Epithelial cell of prostate (primary cell): Measurements from ENCODE around the gene DOCK7.
"Not testable (repeated sequence)": the region's sequence is repeated elsewhere in the genome, so short reads cannot be mapped to it uniquely, and the experiment has no call there.

Experiments used
- DNase-seq: peaks from one replicate; pipeline ENCODE4 v3.0.0-alpha.2; 2011; ENCODE audit warnings: low read depth, low spot score
- H3K27ac ChIP-seq: fragments of 450-650 bp; 2 replicates; pipeline ENCODE4 v1.5.1; 2017; ENCODE audit warnings: mild to moderate bottlenecking

DOCK7 gene

DNA sequence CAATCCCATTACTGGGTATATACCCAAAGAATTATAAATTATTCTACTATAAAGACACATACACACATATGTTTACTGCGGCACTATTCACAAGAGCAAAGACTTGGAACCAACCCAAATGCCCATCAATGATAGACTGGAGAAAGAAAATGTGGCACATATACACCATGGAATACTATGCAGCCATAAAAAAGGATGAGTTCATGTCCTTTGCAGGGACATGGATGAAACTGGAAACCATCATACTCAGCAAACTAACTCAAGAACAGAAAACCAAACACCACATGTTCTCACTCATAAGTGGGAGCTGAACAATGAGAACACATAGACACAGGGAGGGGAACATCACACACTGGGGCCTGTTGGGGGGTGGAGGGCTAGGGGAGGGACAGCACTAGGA, 121.0 kb downstream of the DOCK7 start:
- not testable (repeated sequence) for DNase-seq

GRCh38 chr1:62561306-62561705, 126.9 kb downstream of the DOCK7 start:
- DNase-seq, result no peak
- no peak overlapping the region for H3K27ac ChIP-seq

More for the DNA sequence above, 121.0 kb downstream of the DOCK7 start:
- not testable (repeated sequence) for H3K27ac ChIP-seq

DNA sequence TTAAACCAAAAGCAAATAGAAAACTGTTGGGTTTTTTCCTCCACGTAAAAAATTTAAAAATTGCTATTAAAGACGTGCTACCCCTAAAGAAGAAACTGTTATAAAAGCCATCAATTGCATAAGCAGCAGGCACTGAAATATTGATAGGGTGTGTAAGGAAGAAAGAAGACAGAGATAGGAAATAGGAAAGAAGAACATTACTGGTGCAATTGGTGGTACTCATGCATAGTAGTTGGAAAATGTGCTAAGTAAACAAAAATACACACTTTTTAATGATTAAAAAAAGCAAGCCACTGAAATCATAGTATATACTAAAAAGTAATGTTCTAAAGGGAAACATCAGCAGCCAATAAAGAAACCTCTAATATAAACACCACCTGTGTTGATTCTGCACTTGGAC, 143.6 kb downstream of the DOCK7 start:
- H3K27ac ChIP-seq, result no peak overlapping the region
- no peak for DNase-seq

- no peak overlapping the region for H3K27ac ChIP-seq
- no peak for DNase-seq
These were observed 147.1 kb downstream of the DOCK7 start for GRCh38 chr1:62541048-62541447.

- no peak for DNase-seq
These were observed 149.1 kb downstream of the DOCK7 start for GRCh38 chr1:62539028-62539447.

DNA sequence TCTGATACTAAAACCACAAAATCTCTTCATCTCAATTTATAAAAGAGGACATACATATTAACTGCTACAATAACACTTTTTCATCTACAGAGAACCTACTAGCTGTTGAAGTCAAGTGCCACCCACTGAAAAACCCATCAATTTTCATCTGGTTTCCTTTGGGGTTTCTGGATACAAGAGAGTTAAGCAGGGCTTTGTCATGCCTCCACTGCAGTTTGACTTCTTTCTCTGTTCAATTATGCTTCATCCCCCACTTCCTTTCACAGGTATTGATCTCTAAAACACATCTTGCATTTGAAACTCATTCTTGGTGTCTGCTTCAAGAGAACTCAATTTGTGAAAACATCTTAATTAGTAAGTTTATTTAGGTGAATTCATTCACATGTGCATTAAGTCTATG, 151.3 kb downstream of the DOCK7 start:
- DNase-seq, result no peak
- H3K27ac ChIP-seq, result no peak overlapping the region

More at GRCh38 chr1:62539028-62539447, 149.1 kb downstream of the DOCK7 start:
- no peak overlapping the region for H3K27ac ChIP-seq

- no peak overlapping the region for H3K27ac ChIP-seq
- DNase-seq, result no peak
These were observed 157.6 kb downstream of the DOCK7 start for GRCh38 chr1:62530516-62531154.

GRCh38 chr1:62529227-62529626, 159.0 kb downstream of the DOCK7 start:
- no peak for DNase-seq
- no peak overlapping the region for H3K27ac ChIP-seq

DNA sequence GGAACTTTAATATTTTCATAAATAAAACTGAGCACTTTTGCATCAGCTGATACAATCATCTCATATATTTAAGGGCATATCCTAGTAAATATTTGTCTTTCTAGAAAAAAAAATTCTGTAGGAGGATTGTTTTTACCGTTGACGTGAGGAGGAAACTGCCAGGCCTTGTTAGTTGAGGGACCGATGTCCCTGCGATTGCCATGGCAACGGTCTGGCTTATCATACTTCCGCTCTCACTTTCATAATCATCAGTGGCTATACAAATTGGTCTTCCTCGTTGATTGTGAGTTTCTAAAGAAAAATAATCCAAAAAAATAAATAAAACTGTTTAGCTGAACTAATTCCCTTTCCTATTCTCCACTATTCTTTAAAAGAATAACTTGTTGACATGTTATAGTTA, 160.2 kb downstream of the DOCK7 start:
- no peak for DNase-seq
- no peak overlapping the region for H3K27ac ChIP-seq

DNA sequence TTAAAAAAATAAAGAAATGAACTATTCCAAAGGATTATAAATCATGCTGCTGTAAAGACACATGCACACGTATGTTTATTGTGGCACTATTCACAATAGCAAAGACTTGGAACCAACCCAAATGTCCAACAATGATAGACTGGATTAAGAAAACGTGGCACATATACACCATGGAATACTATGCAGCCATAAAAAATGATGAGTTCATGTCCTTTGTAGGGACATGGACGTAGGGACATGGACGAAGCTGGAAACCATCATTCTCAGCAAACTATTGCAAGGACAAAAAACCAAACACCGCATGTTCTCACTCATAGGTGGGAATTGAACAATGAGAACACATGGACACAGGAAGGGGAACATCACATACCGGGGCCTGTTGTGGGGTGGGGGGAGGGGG, 160.8 kb downstream of the DOCK7 start:
- DNase-seq, H3K27ac ChIP-seq: not testable (repeated sequence)

DNA sequence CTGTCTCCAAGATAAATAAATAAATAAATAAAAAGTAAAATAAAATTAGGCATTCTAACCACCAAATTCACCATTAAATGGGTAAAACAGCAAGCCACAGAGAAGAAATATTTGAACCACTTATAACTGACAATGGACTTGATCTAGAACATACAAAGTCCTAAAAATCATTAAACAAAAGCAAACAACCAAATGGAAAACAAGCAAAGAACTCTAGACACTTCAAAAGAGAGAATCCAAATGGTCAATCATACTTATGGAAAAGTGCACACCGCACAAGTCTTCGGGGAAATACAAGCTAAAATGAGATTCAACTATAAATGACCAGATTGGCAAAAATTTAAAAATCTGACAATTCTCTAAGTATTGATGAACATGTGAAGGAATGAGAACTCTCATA, 164.3 kb downstream of the DOCK7 start:
- DNase-seq, result no peak
- H3K27ac ChIP-seq, result no peak overlapping the region

GRCh38 chr1:62516600-62516999, 171.6 kb downstream of the DOCK7 start:
- no peak for DNase-seq
- H3K27ac ChIP-seq, result no peak overlapping the region

- H3K27ac ChIP-seq, result no peak overlapping the region
- no peak for DNase-seq
These were observed 173.3 kb downstream of the DOCK7 start for GRCh38 chr1:62514746-62515423.

DNA sequence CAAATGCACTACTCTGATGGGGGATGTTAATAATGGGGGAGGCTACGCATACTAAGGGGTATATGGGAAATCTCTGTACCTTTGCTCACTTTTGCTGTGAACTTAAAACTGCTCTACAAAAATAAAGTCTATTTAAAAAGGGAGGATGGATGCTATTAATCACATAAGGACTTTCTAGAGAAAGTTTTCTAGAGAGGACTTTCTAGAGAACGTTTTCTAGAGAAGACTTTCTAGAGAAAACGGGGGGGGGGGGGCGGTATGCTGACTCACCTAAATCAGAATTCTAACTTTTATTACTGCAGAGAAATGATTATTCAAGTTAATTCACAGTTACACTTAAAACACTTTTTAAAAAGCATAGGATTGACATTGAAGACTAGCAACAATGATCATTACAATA, 175.2 kb downstream of the DOCK7 start:
- H3K27ac ChIP-seq, result no peak overlapping the region
- no peak for DNase-seq

GRCh38 chr1:62509028-62509427, 179.2 kb downstream of the DOCK7 start:
- no peak overlapping the region for H3K27ac ChIP-seq
- DNase-seq, result no peak

DNA sequence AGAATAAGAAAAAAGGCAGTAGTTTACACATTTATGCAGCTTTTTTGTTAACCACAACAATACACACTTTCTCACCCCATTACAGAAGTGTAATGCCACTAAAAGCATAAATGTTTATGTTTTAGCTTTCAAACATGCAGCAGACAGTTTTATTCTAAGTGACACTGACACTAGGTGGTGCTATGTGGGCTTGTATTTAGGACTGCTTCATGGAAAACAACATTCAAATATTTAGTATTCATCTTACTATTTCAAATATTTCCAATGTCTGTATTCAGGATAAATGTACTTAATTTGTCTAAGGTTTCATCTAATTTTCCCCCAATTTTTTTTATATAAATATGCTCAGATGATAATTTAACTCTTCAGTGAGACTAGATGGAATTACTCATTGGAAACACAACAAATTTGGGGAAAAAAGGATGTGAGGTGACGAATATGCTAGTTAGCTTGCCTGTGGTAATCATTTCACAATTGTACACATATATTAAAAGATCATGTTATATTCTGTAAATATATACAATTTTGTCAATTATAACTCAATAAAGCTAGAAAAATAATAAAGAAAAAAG, 179.9 kb downstream of the DOCK7 start:
- DNase-seq, result no peak
- H3K27ac ChIP-seq, result no peak overlapping the region

- H3K27ac ChIP-seq, result no peak overlapping the region
- no peak for DNase-seq
These were observed 188.0 kb downstream of the DOCK7 start for GRCh38 chr1:62500210-62500609.

DNA sequence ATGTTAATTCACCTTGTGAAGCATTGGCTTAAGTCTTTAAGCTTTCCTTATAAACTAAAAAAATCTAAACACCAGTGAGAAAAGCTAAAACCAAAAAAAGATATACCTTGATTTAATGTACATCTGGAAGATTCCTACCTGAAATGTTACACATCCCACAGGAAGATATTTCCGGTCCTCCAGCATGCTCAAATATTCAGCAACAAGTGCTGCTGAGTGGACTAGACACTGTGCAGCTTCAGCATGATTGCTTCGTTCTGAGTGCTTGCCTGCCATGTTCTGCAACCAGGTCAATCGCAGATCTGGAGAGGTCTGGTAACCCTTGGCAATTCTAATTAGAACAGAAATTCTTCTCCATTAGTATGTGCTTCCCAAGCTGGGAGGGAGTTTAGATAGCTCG, 194.0 kb downstream of the DOCK7 start:
- H3K27ac ChIP-seq, result no peak overlapping the region
- no peak for DNase-seq

DNA sequence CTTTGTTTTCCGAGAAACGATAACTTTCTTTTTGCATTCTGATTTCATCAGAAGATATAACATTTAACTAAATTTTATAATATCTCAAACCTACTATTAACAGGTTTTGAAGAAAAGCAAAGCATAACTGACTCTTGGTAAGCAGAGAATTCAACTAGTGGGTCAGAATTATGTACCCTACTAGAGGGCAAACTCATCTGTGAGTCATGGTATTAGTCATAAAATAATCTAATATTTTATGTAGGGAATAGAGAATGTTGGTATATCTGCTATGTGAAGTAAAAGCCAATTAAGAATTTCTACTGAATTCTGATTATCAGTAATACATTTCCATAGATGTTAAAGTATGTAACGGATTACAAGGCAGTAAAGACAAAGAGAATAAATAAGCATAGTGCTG, 194.5 kb downstream of the DOCK7 start:
- no peak overlapping the region for H3K27ac ChIP-seq
- no peak for DNase-seq

- DNase-seq, result no peak
- no peak overlapping the region for H3K27ac ChIP-seq
These were observed 195.7 kb downstream of the DOCK7 start for GRCh38 chr1:62492521-62492920.

GRCh38 chr1:62487956-62488355, 200.2 kb downstream of the DOCK7 start:
- DNase-seq, result no peak
- H3K27ac ChIP-seq, result no peak overlapping the region
